Gastroesophageal sphincter (tissue), 4 donors: Measurements from ENCODE around the gene KLHDC8A. TPM values are rescaled to one million over a fixed set of nuclear protein-coding genes. Genes with fewer than 3 reads are reported as not detected.

Experiments used
- ATAC-seq: fragments of 150-250 bp; one replicate; pipeline ENCODE4 v1.9.1; 2016; ENCODE audit warnings: mild to moderate bottlenecking, moderate library complexity
- H3K27ac ChIP-seq, 4 donors: fragments of 200-600 bp; sonication (generic) in 3 of 4; 1 replicate in 3 of 4; 2 replicates in 1 of 4; pipeline ENCODE4 v1.5.1; 2016 to 2019
- H3K27me3 ChIP-seq: fragments of 200-600 bp; sonication (generic); one replicate; pipeline ENCODE4 v1.5.1; 2019
- H3K36me3 ChIP-seq, 2 donors: fragments of 200-600 bp; sonication (generic); one replicate each; pipeline ENCODE4 v1.5.1; 2019; ENCODE audit warnings: control low read depth in 1 of 2
- H3K4me1 ChIP-seq, 3 donors: fragments of 200-600 bp; sonication (generic); 1 replicate in 2 of 3; 2 replicates in 1 of 3; pipeline ENCODE4 v1.5.1; 2016 to 2019; ENCODE audit warnings: control low read depth in 2 of 3
- H3K4me3 ChIP-seq, 2 donors: fragments of 200-600 bp; sonication (generic); one replicate each; pipeline ENCODE4 v1.5.1; 2019; ENCODE audit warnings: mild to moderate bottlenecking in 1 of 2, moderate library complexity in 1 of 2
- H3K9me3 ChIP-seq, 3 donors: fragments of 200-600 bp; sonication (generic); one replicate each; pipeline ENCODE4 v1.5.1; 2017 to 2019; ENCODE audit warnings: control low read depth in 2 of 3
- EP300 ChIP-seq: sonication (generic); formaldehyde crosslinking; IDR thresholded peaks from one replicate; pipeline ENCODE4 v1.6.1; 2017; ENCODE audit warnings: antibody characterized with exemption, mild to moderate bottlenecking
- POLR2A ChIP-seq, 2 donors: fragments of 450-650 bp; IDR thresholded peaks; one replicate each; pipeline ENCODE4 v1.6.1; 2017; ENCODE audit warnings: antibody characterized with exemption in 2 of 2, mild to moderate bottlenecking in 2 of 2, moderate library complexity in 1 of 2
- POLR2AphosphoS5 ChIP-seq: sonication (generic); formaldehyde crosslinking; IDR thresholded peaks from one replicate; pipeline ENCODE4 v1.6.1; 2017; ENCODE audit warnings: antibody characterized with exemption
- WGBS, 2 donors: methylation state at CpG; one replicate each; pipeline ENCODE4 v1.1.5; 2018; ENCODE audit warnings: low coverage in 1 of 2; 5-methylcytosine and 5-hydroxymethylcytosine counted together
- total RNA-seq, 4 donors: library from RNA; depleted of rRNA; stranded (reverse); fragments of >200 nt; gene quantifications; one replicate each; pipeline ENCODE4 v1.1.0, GENCODE V29; 2016
- TF ChIP-seq, protein P1 (sequence below), 4 experiments: fragments of 200-600 bp in 2 of 4; fragments of 450-650 bp in 2 of 4; sonication (generic) in 1 of 4; IDR thresholded peaks; one replicate each; pipeline ENCODE4 v1.5.1; 2017 to 2019; ENCODE audit warnings: antibody characterized with exemption in 4 of 4, mild to moderate bottlenecking in 2 of 4, moderate library complexity in 2 of 4

Gene KLHDC8A
- total RNA-seq, 4 donors from 2014 or later, result 0.16 to 0.40 (median 0.31) TPM; not detected in 1

DNA sequence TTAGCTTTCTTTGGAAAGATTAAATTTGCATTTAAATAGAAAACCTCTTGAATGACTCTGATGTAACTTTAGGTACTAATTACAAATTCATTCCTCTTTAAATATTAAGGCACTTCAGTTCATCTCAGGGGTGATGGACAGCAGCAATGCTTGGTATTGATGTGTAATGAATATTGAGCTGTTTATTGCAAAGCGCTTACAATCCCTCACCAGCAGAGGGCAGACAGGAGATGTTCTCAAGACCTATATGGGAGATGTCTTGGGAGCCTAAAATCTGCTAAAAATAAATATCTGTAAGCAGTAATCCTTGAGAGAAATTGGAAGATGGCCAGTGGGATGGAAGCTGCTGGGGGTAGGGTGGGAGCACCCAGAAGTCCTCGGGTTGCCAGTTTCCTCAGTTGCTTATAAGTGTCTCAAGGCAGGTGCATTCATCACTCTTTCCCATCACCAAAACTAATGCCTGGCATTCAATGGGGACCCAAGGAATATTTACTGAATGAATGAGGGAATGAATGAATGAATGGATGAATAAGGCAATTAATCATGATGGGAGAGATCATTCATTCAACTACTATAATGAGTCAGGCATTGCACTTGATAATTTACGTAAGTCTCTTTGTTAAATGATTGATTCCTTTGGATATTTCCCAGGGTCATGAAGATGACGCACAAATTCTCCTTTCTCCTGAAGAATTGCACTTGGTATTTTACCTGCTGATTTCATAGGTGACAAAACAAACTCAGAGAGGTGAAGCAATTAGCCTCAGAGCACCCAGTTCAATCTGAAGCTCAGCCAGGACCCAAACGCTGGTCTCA is 2.3 kb downstream of the KLHDC8A start:
- ATAC-seq, result no peak
- H3K27ac ChIP-seq, result no peak overlapping the region
- no peak for TF ChIP-seq POLR2A (IDR thresholded peaks at IDR 0.05)
- TF ChIP-seq, protein P1, sequence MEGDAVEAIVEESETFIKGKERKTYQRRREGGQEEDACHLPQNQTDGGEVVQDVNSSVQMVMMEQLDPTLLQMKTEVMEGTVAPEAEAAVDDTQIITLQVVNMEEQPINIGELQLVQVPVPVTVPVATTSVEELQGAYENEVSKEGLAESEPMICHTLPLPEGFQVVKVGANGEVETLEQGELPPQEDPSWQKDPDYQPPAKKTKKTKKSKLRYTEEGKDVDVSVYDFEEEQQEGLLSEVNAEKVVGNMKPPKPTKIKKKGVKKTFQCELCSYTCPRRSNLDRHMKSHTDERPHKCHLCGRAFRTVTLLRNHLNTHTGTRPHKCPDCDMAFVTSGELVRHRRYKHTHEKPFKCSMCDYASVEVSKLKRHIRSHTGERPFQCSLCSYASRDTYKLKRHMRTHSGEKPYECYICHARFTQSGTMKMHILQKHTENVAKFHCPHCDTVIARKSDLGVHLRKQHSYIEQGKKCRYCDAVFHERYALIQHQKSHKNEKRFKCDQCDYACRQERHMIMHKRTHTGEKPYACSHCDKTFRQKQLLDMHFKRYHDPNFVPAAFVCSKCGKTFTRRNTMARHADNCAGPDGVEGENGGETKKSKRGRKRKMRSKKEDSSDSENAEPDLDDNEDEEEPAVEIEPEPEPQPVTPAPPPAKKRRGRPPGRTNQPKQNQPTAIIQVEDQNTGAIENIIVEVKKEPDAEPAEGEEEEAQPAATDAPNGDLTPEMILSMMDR (IDR thresholded peaks at IDR 0.05), result peak; percentile 72 to 83 (median 81)

DNA sequence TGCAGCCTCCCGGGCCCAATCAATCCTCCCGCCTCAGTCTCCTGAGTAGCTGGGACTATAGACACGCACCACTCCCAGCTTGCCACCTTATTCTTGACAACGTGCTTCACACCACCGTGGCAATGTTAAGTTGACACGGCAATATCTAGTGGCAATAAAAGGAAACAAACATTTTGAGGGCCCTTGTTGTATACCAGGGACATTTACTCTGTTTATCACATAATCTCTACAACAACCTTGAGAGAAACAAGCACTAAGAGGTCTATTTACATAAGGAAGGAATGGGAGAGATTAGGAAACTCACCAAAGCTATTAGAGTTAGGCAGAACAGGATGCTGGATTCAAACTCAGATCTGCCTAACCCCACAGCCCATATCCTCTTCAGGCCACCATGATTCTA is 3.1 kb downstream of the KLHDC8A start:
- Histone ChIP-seq H3K4me3 (no peak overlapping the region), H3K36me3 (no peaks in the 10 kb centered on the region), H3K27me3 (peaks cover 25% of the 10 kb centered on the region), H3K27ac (no peak overlapping the region), H3K9me3 (no peaks in the 10 kb centered on the region), H3K4me1 (peaks cover 0 to 7% (median 0%) of the 10 kb centered on the region in 3 donors)
- ATAC-seq, result no peak
- 80 to 100% methylated on average over 2 to 4 of the region's 6 CpGs for WGBS, 2 donors
- TF ChIP-seq, protein P1 (IDR thresholded peaks at IDR 0.05), result no peak
- TF ChIP-seq POLR2A (IDR thresholded peaks at IDR 0.05) (no peak), POLR2AphosphoS5 (no peak), EP300 (no peak)

More for the DNA sequence above, 2.3 kb downstream of the KLHDC8A start:
- peaks cover 25% of the 10 kb centered on the region for H3K27me3 ChIP-seq
- WGBS, 2 donors, result 33 to 38% methylated on average over 5 of the region's 5 CpGs
- no peaks in the 10 kb centered on the region for H3K9me3 ChIP-seq
- no peak overlapping the region for H3K4me3 ChIP-seq
- peaks cover 0 to 7% (median 0%) of the 10 kb centered on the region in 3 donors for H3K4me1 ChIP-seq
- H3K36me3 ChIP-seq, result no peaks in the 10 kb centered on the region

DNA sequence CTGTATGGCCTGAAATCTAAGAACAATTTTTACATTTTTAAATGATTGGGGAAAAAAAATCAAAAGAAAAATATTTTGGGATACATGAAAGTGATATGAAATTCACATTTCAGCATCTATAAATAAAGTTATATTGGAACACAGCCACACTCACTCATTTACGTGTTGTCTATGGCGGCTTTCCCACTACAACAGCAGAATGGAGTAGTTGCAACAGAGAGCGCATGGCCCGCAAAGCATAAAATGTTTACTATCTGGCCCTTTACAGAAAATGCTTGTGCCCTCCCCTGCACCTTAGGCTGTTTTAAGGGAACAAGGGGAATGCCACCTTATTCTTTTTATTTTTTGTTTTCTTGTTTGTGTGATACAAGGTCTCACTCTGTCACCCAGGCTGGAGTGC is 3.5 kb downstream of the KLHDC8A start:
- WGBS, 2 donors, result 74 to 86% methylated on average over 4 of the region's 4 CpGs
- ATAC-seq, result no peak

DNA sequence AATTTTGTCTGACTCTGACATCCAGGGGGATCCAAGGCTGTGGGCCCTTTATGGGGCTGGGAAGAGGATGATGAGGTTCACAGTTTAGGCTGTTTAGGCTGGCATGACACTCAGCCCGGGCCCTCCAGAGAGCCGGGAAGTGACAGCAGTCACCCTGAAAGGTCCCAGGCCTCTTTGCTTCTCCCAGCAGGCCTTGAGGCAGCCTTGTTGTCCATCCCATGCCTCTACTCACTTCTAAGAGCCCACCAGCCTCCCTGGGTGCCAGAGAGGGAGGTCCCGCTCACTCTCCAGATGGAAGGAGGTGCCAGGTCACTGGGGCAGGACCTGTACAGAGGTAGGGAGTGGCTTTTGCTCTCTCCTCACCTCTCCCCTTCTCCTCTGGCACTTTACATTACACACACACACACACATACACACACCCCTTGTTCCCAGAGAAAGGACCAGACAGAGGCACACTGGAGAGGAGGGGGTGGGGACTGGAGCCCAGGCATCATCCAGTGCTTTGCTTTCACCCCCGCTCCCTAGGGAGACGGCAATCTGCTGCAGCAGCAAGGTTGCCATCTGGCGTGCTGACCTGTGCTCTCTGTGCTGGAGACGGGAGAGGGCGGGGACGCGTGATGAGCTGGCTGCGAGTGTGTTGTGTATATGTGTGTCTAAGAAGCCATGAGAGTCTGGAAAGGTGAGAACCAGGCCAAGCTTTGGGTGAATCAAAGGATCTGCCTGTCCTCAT is 4.6 kb downstream of the KLHDC8A start:
- no peak overlapping the region for H3K4me3 ChIP-seq
- no peaks in the 10 kb centered on the region for H3K9me3 ChIP-seq
- TF ChIP-seq EP300 (no peak), POLR2A (IDR thresholded peaks at IDR 0.05) (no peak), POLR2AphosphoS5 (no peak)
- TF ChIP-seq, protein P1 (IDR thresholded peaks at IDR 0.05), result no peak
- no peaks in the 10 kb centered on the region for H3K36me3 ChIP-seq
- ATAC-seq, result peak; percentile 17
- WGBS, 2 donors, result 72% methylated on average over 5 of the region's 11 CpGs; no CpG with 5 or more reads in 1 of the 2 donors
- peaks cover 0 to 7% (median 0%) of the 10 kb centered on the region in 3 donors for H3K4me1 ChIP-seq
- no peak overlapping the region for H3K27ac ChIP-seq
- peaks cover 29% of the 10 kb centered on the region for H3K27me3 ChIP-seq

More for the DNA sequence above, 3.5 kb downstream of the KLHDC8A start:
- Histone ChIP-seq H3K9me3 (no peaks in the 10 kb centered on the region), H3K4me1 (peaks cover 0 to 7% (median 0%) of the 10 kb centered on the region in 3 donors), H3K27me3 (peaks cover 29% of the 10 kb centered on the region), H3K4me3 (no peak overlapping the region), H3K36me3 (no peaks in the 10 kb centered on the region), H3K27ac (no peak overlapping the region)
- TF ChIP-seq POLR2A (IDR thresholded peaks at IDR 0.05) (no peak), POLR2AphosphoS5 (no peak), EP300 (no peak)
- TF ChIP-seq, protein P1 (IDR thresholded peaks at IDR 0.05), result no peak
